ENCODE measurements around the gene ZNF335. TPM values are rescaled to one million over a fixed set of nuclear protein-coding genes. Genes with fewer than 3 reads are reported as not detected.
"Not testable (repeated sequence)": the region's sequence is repeated elsewhere in the genome, so short reads cannot be mapped to it uniquely, and the experiment has no call there.

Gene ZNF335
- total RNA-seq, 2 experiments from 2014 or later, result 28.0 to 29.0 TPM

DNA sequence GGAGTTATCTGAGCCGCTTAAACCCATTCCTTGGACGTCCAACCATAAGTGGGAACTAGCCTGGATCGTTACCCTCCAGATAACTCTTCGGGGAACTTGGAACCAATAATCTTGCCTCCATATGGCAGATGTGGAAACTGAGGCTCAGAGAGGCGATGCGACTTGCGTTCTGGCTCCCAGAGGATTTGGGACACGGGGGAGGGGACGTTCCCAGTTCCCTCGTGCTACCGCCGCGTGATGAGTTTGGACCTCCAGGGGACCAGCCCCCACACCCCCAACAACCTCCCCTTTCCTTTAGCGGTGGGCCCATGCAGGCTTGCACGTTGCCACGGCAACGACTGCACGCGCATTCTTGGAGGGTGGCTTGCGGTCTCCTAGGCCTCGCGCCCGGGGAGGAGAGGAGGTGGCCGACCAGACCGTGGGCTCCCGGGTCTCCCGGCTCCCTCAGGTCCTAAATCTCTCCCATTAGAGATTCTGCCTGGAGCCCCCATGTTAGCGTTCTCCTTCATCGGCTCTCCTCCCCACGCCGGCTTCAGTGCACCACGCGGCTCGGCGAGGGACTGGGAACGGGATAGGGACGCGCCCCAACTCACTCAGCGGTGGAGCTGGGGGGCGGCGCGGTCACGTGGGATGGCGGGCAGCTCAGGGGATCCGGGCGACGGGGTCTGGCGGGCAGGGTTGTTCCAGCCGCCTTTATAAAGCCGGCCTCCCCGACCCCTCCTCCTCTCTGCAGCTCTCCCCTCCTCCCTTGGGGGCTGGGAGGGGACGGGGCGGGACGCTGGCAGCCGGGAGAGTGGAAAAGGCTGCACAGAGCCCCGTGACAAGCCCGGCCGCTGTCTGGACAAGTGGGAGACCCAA, 60.3 kb downstream of the ZNF335 start, which contains the start of gene PLTP:
Gene PLTP (minus strand): TSS at position 670 of the 858 bp plus-strand sequence. CDS start 703 bp downstream, outside the sequence.
- Mint-ChIP-seq H3K27ac (peak within 1 kb of the TSS; percentile 58), H3K9me3 (no peaks in the 10 kb centered on the region), H3K4me1 (peaks cover 14% of the 10 kb centered on the region), H3K27me3 (peaks cover 20% of the 10 kb centered on the region), H3K4me3 (peak within 1 kb of the TSS; percentile 70), H3K36me3 (no peaks in the 10 kb centered on the region)
- peak; percentile 59 for DNase-seq

DNA sequence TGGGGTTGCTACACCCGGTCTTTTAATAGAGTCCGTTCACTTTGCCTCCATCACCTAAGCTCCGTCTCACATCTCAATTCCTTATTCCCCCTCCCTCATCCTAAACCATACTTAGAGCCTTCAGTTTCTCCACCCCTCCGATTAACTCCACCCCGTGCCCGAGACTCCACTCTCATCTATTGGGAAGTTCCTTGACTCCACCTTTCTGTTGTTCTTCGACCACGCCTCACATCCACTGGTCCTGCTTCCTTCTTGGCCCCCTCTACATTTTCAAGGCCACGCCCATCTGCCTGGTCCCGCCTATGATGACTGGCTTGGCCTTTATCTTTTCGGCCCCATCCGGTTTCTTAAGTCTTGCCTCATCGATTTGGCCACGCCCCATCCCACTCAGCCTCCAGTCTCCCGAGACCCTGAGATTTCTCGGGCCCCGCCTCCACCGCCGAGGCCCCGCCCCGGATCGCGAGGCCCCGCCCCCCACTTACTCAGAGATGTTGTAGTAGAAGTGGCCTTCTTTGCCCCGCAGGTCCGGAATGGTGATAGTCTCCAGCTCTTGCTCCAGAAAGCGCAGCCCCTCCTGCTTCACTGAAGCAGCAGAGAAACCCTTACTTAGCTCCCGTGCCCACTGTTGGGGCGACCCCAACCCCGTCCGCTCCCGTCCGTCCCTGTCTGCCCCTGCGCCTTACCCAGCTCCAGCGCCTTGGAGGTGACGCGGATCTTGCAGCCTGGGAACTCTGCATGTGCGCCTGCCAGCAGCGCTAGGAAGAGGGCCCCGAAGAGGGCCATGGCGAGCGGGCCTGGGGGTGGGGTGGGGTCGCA, 61.1 kb downstream of the ZNF335 start:
- Mint-ChIP-seq H3K27me3 (peaks cover 17% of the 10 kb centered on the region), H3K4me1 (peaks cover 14% of the 10 kb centered on the region), H3K27ac (peak overlapping the region; percentile 59), H3K36me3 (no peaks in the 10 kb centered on the region), H3K9me3 (no peaks in the 10 kb centered on the region), H3K4me3 (peak overlapping the region; percentile 70)
- peak; percentile 96 for DNase-seq

DNA sequence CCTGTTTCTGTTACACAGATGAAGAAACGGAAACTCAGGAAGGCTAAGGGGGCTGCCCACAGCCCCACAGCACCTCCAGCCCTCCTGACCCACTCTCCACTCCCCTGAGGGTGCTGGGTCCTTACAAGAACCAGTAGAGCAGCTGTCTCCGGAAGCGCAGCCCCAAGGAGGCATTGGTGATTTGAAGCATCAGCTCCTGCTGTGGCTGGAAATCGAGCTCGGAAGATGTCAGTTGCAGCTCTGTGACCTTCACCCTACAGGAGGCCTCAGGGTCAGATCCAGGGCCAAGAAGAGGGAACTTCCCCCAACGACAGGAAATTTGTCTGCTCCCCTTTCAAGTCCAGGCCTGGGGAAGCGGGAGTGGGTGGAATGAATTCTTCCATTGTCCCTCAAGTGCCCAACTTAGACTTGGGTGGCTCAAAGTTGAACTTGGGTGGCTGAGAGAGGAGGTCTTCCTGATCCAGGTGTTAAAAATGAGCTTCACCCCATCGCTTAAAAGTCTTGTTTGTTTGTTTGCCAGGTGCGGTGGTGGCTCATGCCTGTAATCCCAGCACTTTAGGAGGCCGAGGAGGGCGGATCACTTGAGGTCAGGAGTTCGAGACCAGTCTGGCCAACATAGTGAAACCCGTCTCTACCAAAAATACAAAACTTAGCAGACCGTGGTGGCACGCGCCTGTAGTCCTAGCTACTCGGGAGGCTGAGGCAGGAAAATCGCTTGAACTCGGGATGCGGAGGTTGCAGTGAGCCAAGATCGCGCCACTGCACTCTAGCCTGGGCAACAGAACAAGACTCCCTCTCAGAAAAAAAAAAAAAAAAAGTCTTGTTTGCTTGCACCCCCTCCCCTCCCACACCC, 62.0 kb downstream of the ZNF335 start:
- Mint-ChIP-seq H3K9me3 (no peaks in the 10 kb centered on the region), H3K27ac (peak overlapping the region; percentile 59)

DNA sequence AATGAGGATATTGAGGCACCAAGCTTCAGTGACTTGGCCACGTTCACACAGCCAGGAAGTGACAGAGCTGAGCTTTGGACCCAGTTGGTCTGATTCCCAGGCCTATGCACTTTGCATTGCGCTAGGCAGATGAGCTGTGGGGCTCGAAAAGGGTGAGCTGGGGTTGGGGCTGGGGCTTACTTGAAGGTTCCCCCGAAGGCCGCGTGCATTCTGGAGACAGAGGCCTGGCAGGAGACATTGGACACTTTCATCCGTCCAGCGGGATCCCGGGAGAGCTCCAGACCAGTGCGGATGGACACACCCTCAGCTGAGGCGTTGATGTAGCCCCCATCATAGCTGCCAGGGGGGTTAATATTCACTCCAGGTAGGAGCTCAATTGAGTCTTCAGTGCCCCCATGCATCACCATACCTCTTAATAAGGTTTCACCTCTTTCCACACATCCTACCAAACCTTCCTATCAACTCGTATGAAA, 62.6 kb downstream of the ZNF335 start:
- no peaks in the 10 kb centered on the region for H3K9me3 Mint-ChIP-seq
- H3K27me3 Mint-ChIP-seq, result peaks cover 13% of the 10 kb centered on the region
- H3K4me3 Mint-ChIP-seq, result no peak overlapping the region
- no peaks in the 10 kb centered on the region for H3K36me3 Mint-ChIP-seq
- no peak overlapping the region for H3K27ac Mint-ChIP-seq
- peaks cover 14% of the 10 kb centered on the region for H3K4me1 Mint-ChIP-seq
- no peak for DNase-seq

More for the DNA sequence above, 62.0 kb downstream of the ZNF335 start:
- Mint-ChIP-seq H3K4me1 (peaks cover 14% of the 10 kb centered on the region), H3K27me3 (peaks cover 16% of the 10 kb centered on the region), H3K4me3 (peak overlapping the region; percentile 70), H3K36me3 (no peaks in the 10 kb centered on the region)
- DNase-seq, result no peak

DNA sequence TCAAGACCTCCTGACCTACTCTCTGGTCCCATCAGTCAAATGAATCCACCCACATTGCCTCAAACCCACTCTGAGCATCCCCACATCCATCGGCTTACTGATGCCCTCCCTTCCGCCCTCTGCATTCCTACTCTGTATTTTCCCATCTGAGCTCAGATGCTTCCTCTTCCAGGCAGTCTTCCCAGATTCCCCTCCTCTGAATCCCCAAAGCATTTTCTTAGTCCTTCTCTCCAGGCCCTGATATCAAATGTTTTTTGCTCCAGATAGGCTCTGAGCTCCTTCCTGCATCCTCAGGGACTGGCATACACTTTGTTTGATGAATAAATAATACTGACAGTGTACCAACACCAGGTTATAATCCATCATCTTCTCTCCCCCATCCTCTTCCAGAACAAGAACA, 63.9 kb downstream of the ZNF335 start:
- H3K4me1 Mint-ChIP-seq, result peaks cover 14% of the 10 kb centered on the region
- no peaks in the 10 kb centered on the region for H3K36me3 Mint-ChIP-seq
- no peak for DNase-seq
- H3K27me3 Mint-ChIP-seq, result peaks cover 8% of the 10 kb centered on the region
- H3K4me3 Mint-ChIP-seq, result no peak overlapping the region
- H3K27ac Mint-ChIP-seq, result no peak overlapping the region
- no peaks in the 10 kb centered on the region for H3K9me3 Mint-ChIP-seq

DNA sequence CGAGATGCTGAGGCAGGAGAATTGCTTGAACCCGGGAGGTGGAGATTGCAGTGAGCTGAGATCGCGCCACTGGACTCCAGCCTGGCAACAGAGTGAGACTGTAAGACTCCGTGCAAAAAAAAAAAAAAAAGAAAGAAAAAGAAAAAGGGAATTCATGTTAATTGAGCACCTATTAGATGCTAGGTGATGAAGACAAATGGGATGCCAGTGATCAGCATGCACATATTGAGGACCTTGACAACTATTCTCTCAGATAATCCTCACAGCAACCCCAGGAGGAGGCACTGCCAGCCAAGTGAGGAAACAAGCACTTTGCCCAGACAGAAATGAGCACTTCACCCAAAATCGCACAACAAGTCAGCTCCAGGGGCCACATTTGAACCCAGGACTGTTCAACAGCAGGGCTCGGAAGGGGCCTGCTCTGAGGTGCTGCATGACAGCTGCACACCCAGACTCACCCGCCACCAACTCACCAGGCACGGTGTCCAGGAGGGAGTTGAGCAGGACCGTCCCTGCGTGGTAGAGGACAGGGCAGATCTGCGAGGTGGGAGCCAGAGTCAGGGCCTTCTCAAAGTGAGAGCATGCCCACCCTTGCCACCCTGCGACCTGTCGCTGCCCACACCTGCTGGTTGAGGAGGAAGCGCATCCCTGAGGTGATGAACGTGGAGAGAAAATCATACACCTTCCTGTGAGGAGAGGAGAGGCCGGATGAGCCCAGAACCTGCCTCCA, 64.6 kb downstream of the ZNF335 start:
- no peaks in the 10 kb centered on the region for H3K9me3 Mint-ChIP-seq
- peaks cover 4% of the 10 kb centered on the region for H3K27me3 Mint-ChIP-seq

DNA sequence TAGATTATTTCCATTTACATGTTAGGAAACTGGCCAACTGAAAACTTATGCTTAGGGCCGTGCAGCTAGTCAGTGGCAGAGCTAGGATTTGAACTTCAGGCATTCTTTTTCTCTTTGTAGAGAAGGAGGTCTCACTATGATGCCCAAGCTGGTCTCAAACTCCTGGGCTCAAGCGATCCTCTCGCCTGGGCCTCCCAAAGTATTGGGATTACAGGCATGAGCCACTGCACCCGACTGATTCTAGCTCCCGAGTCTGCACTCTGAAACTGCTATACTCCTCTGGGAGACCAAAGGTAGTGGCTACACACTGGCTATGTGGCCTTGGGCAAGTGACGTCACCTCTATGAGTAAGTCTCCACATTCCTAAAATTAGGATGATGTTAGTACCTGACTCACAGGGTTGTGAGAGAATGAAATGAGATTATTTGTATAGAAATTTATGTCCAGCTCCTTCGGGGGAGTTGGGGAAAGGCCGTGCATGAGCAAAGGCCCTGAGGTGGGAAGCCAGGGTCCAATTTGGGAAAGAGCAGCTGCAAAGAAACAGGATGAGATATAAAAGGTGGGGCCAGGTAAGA, 66.4 kb downstream of the ZNF335 start:
- H3K27ac Mint-ChIP-seq, result no peak overlapping the region
- DNase-seq, result no peak
- H3K4me3 Mint-ChIP-seq, result no peak overlapping the region
- peaks cover 1% of the 10 kb centered on the region for H3K4me1 Mint-ChIP-seq
- no peaks in the 10 kb centered on the region for H3K36me3 Mint-ChIP-seq
- H3K9me3 Mint-ChIP-seq, result no peaks in the 10 kb centered on the region
- H3K27me3 Mint-ChIP-seq, result no peaks in the 10 kb centered on the region

More for the DNA sequence above, 64.6 kb downstream of the ZNF335 start:
- no peak for DNase-seq
- Mint-ChIP-seq H3K36me3 (no peaks in the 10 kb centered on the region), H3K4me1 (peaks cover 12% of the 10 kb centered on the region), H3K4me3 (no peak overlapping the region), H3K27ac (no peak overlapping the region)

DNA sequence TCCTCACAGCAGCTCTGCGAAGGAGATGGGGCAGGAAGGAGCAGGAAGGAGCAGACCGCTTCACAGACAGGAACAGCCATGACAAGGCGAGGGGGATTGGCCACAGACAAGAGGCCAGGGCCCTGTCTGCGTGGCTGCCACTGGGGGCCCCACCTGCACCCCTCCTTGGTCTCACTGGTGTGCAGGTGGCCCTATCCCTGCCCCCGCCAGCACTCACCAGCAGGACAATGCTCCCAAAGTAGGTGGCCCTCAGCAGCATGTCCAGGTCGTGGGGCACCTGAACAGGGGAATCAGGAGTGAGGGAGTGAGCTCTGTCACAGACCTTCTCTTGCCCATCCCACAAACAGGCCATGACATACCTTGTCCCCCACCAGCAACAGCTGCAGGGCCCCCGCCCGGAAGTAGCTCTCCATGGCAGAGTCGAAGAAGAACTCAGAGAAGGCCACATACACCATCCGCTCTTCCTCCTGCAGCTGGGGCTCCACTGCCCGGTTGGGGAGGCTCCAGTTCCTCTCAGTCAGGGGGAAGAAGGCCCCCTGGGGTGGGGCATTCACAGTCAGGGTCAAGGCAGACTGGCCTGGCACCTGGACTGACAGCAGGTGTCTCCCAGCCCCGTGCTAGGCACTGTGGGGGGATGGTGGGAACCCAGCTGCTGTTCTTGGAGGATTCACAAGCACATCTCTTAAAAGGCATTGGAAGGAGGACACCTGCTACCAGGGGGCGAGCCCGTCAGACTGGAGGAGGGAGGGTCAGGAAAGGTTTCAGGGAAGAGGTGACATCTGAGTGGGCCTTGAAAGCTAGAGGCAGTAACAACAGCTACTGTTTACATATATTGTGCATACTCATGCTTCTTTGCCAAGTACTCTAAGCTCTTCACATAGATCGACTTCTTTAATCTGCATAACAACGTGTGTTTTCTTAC, 67.2 kb downstream of the ZNF335 start:
- Mint-ChIP-seq H3K36me3 (no peaks in the 10 kb centered on the region), H3K27me3 (no peaks in the 10 kb centered on the region), H3K27ac (no peak overlapping the region), H3K4me3 (no peak overlapping the region), H3K4me1 (no peaks in the 10 kb centered on the region), H3K9me3 (no peaks in the 10 kb centered on the region)
- DNase-seq, result no peak

DNA sequence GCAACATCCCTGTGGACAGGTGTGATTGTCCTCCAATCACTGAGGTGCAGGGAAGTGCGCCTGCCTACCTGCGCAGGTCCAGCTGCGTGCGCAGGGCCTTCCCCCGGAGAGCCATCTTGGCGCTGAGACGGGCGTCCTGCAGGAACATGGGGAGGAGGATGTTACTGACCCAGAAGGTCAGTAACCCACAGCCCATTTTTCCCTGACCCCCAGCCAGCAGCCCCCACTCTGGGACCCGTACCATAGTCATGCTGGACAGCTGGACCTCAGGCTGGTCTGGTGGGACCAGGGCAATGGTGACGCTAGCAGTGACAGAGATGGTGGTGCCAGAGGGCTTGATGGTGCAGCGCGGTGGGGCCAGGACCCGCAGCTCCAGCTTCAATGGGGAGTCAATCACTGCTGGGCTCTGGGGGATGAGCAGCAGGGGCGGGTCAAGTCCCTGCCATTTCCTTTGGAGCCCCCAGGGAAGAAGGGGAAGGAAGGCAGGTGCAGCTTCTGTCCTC, 69.8 kb downstream of the ZNF335 start:
- no peaks in the 10 kb centered on the region for H3K27me3 Mint-ChIP-seq
- DNase-seq, result no peak
- no peak overlapping the region for H3K4me3 Mint-ChIP-seq
- no peak overlapping the region for H3K27ac Mint-ChIP-seq
- H3K36me3 Mint-ChIP-seq, result no peaks in the 10 kb centered on the region
- no peaks in the 10 kb centered on the region for H3K4me1 Mint-ChIP-seq
- no peaks in the 10 kb centered on the region for H3K9me3 Mint-ChIP-seq

DNA sequence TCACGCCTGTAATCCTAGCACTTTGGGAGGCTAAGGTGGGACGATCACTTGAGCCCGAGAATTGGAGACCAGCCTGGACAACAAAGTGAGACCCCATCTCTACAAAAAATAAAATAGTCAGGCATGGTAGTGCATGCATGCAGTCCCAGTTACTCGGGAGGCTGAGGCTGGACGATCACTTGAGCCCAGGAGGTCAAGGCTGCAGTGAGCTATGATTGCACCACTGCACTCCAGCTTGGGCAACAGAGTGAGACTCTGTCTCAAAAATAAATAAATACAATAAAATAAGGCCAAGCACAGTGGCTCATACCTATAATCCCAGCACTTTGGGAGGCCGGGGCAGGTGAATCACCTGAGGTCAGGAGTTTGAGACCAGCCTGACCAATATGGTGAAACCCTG, 70.7 kb downstream of the ZNF335 start:
- H3K36me3 Mint-ChIP-seq, H3K4me3 Mint-ChIP-seq, H3K4me1 Mint-ChIP-seq, DNase-seq, H3K27me3 Mint-ChIP-seq, H3K27ac Mint-ChIP-seq, H3K9me3 Mint-ChIP-seq: not testable (repeated sequence)

DNA sequence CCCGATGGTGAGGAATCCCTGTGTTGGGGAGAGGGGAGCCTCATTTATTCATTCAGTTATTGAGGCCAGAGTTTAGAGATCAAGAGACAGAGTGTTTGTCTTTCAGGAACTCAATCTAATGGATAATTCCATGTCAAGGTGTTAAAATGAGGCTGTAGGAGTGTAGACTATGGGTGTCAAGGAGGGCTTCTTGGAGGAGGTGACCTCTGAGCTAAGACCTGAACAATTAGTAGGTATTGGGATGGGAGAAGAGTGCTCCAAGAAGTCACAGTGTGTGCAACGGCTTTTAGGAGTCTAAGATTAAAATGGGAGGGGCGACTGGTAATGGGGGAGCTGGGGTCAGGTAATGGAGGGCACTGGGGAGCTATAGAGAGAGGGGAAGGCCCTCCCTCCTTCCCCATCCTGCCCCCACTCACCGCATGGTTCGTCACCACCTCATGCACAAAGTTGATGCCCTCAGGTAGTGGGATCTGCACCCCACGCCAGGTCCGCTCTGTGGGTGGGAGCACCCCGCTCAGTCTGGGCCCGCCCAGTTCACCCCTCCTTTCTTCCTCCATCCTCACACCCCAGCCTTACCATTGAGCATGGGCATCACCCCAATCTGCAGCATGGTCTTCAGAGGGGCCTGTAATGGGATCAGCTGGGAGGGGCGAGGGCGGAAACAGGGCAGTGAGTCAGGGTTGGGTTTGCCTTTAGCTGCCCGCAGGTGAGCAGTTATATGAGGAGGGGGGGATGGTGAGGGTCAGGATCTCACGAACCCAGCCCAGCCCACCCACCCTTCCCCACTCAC, 72.8 kb downstream of the ZNF335 start:
- Mint-ChIP-seq H3K36me3 (peaks cover 2% of the 10 kb centered on the region), H3K27ac (no peak overlapping the region), H3K4me1 (peaks cover under 1% of the 10 kb centered on the region), H3K4me3 (no peak overlapping the region), H3K27me3 (no peaks in the 10 kb centered on the region), H3K9me3 (no peaks in the 10 kb centered on the region)
- DNase-seq, result no peak
